ENCODE data around the gene USH2A.

The USH2A gene

DNA sequence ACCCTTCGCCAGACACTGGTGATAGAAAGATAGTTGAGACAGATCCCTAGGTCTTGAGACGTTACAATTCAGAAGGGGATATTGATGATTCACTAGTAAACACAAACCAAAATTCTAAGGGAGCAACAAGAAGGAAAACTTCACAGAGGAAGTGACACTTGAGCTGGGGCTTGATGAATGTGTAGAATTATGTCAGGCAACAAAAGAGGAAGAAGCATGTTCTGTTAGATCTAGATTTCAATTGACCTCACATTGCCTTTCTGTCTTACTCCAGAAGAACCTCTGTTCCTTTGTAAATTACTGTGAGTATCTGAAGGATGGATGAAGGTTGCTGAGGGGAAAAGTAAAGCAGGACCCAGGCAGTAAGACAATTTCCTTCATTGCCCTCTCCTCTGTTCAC lies 528.0 kb downstream of the USH2A start:
- Mint-ChIP-seq H3K4me3 (no peak overlapping the region), H3K9me3 (no peaks in the 10 kb centered on the region), H3K27ac (no peak overlapping the region), H3K36me3 (no peaks in the 10 kb centered on the region), H3K4me1 (no peaks in the 10 kb centered on the region), H3K27me3 (no peaks in the 10 kb centered on the region)
- ATAC-seq (ENCODE audit: low read depth) (no peak), DNase-seq (ENCODE audit: low spot score in 2 of 2) (no peak)

DNA sequence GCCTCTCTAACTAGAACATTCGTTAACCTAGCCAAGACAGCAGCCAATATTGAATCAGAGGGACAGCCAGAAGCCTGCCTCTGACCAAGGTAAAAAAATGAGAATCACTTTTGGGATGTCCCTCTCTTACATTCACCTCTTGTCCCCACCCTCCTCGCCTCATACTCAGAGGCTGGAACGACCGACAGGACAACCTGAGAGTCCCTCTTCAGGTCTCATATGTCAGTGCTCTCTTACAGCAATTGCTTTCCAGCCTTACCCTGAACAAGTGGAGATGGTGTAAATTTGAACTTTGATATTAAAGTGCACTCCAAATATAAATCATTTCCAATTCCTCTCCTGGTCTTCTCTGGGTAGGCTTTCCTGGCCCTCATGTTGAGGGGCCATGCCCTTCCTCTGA lies 528.6 kb downstream of the USH2A start:
- H3K27me3 Mint-ChIP-seq: no peaks in the 10 kb centered on the region
- H3K4me3 Mint-ChIP-seq: no peak overlapping the region

DNA sequence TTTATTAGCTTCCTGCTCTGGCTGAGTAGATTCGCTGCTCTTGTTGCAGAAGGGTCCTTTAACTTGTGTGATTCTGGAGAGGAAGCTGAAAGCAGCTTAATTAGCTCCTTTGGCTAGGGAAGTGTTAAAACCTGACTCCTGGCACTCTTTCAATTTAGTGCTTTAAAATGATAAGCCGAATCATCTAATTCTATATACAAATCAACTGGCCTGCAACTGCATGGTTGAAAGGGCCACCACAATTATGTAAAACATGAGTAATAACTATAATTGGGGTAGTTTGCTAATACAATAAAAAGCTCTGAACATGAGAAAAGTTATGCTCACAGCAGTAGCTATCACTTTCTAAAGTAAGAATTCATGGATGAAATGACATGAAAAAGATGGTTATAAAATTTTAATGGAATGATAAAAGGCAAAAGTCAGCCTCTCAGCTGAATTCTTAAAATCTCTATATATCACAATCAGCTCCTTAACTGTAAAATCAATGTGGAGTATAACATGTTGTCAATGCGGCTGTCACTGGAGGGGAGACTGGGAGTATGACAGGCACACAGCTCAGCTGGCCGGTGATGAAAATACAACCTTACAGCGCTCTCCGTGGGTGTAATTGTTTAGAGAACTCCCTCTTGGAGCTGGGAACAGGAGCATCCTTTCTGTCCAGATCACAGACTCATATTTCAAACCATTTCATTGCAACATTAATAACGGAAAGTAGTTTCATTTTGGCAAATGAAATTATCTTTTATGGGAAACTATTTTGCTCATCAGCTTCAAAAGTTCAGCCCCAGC lies 531.8 kb downstream of the USH2A start:
- no peak overlapping the region for H3K27ac Mint-ChIP-seq
- H3K4me3 Mint-ChIP-seq: no peak overlapping the region
- H3K27me3 Mint-ChIP-seq: no peaks in the 10 kb centered on the region
- H3K9me3 Mint-ChIP-seq: no peaks in the 10 kb centered on the region
- H3K36me3 Mint-ChIP-seq: no peaks in the 10 kb centered on the region
- no peaks in the 10 kb centered on the region for H3K4me1 Mint-ChIP-seq
- ATAC-seq (ENCODE audit: low read depth): no peak
- no peak for DNase-seq (ENCODE audit: low spot score in 2 of 2)

More for the DNA sequence above, 528.6 kb downstream of the USH2A start:
- DNase-seq (ENCODE audit: low spot score in 2 of 2) (no peak), ATAC-seq (ENCODE audit: low read depth) (no peak)
- Mint-ChIP-seq H3K27ac (no peak overlapping the region), H3K4me1 (no peaks in the 10 kb centered on the region), H3K36me3 (no peaks in the 10 kb centered on the region), H3K9me3 (no peaks in the 10 kb centered on the region)

DNA sequence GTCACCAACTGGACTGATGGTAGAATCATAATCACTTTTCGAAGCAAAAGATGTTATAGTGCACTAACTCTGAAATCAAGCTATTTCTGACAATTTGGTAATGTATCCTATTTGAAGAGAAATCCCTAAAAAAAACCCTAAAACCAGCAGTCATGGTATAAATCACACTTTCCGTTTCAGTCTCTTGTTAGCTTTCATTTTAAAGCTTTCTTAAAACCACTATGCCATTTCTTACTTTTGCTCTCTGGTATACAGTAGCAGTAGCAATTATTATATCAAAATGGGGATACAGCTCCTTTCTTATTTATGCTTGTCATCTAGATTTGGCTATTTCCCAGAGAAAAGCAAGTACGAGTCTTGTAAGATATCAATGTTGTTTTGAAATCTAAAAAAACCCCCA lies 532.8 kb downstream of the USH2A start:
- Mint-ChIP-seq H3K27ac (no peak overlapping the region), H3K36me3 (no peaks in the 10 kb centered on the region), H3K4me1 (no peaks in the 10 kb centered on the region), H3K9me3 (no peaks in the 10 kb centered on the region), H3K4me3 (no peak overlapping the region), H3K27me3 (no peaks in the 10 kb centered on the region)
- ATAC-seq (ENCODE audit: low read depth): no peak
- DNase-seq (ENCODE audit: low spot score in 2 of 2): no peak

DNA sequence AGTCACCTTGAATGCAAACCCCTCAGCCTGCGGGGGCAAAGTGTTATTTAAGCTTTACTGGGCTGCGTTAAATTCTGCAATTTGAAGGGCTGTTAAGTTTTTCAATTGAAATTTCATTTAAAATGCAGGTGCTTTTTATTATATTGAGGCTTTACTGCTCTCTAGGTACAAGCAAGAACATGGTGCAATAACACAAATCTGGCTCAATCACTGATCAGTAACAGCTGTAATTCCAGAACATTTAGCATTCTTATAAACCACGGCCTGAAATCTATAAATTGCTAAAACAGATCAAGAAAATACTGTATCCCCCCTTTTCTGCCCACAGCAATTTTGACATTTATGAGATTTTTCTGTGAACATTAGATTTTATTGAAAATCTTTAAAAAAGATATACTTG lies 533.4 kb downstream of the USH2A start:
- DNase-seq (ENCODE audit: low spot score in 2 of 2) (no peak), ATAC-seq (ENCODE audit: low read depth) (no peak)
- H3K9me3 Mint-ChIP-seq: no peaks in the 10 kb centered on the region
- H3K27me3 Mint-ChIP-seq: no peaks in the 10 kb centered on the region
- H3K4me3 Mint-ChIP-seq: no peak overlapping the region
- H3K27ac Mint-ChIP-seq: no peak overlapping the region
- H3K36me3 Mint-ChIP-seq: no peaks in the 10 kb centered on the region
- H3K4me1 Mint-ChIP-seq: no peaks in the 10 kb centered on the region

DNA sequence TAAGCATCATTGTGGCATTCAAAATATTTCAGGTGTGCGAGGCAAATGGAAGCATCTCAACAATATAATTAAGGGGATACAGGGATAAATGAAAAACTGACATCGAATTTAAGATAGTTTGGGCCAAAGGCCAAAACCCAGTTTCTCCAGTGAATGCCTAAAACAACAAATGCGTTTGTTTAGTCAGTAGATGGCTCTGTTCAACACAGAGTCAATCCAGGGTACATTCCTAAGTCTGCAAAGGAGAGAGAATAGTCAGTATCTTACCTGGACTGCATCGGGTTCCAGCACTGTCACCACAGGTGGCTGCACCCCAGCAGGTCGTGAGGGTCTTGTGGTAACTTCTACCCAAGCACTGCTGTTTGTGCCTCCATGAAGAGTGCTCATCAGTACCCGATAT lies 535.1 kb downstream of the USH2A start:
- no peaks in the 10 kb centered on the region for H3K9me3 Mint-ChIP-seq
- H3K27ac Mint-ChIP-seq: no peak overlapping the region
- no peak overlapping the region for H3K4me3 Mint-ChIP-seq
- no peak for DNase-seq (ENCODE audit: low spot score in 2 of 2)
- H3K36me3 Mint-ChIP-seq: no peaks in the 10 kb centered on the region
- ATAC-seq (ENCODE audit: low read depth): no peak
- H3K27me3 Mint-ChIP-seq: no peaks in the 10 kb centered on the region
- H3K4me1 Mint-ChIP-seq: no peaks in the 10 kb centered on the region

DNA sequence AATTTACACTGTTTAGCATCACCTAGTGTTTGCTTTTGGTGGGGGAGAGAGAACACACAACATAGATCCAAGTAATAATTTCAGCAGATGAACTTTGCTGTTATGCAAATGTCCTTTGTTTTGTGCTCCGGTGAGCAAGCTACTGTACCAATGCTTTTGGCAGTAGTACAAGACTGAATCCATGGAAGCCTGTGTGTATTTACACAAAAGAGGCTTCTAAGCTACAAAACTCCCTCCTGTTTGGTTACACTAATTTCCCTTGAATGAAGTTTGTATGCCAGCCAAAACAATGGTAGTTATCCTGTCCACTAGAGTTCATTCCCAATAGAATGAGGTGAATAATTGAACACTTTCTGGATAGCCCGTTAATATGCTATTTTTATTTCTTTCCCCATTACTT lies 535.6 kb downstream of the USH2A start:
- ATAC-seq (ENCODE audit: low read depth) (no peak), DNase-seq (ENCODE audit: low spot score in 2 of 2) (no peak)
- H3K4me3 Mint-ChIP-seq: no peak overlapping the region
- no peaks in the 10 kb centered on the region for H3K27me3 Mint-ChIP-seq
- H3K9me3 Mint-ChIP-seq: no peaks in the 10 kb centered on the region
- H3K27ac Mint-ChIP-seq: no peak overlapping the region
- no peaks in the 10 kb centered on the region for H3K4me1 Mint-ChIP-seq
- H3K36me3 Mint-ChIP-seq: no peaks in the 10 kb centered on the region

DNA sequence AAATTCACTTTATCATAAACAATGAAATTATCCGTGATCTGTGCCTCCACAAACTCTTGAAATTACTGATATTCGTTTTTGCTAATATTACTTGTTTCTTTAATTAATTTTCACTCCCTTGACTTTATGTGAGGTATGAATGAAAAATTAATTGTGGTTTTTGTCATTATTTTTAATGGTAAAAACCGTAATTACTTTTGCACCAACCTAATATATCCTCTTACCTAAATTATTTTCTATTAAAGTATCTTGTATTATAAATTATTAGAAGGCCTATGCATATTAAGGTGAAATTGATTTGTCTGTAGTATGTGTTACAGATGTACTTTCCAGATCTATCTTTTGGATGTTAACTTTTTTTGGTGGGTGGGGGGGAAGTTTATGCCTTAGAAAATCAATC lies 540.2 kb downstream of the USH2A start:
- H3K4me1 Mint-ChIP-seq: no peaks in the 10 kb centered on the region
- H3K27ac Mint-ChIP-seq: no peak overlapping the region
- no peak overlapping the region for H3K4me3 Mint-ChIP-seq
- ATAC-seq (ENCODE audit: low read depth): no peak
- H3K9me3 Mint-ChIP-seq: no peaks in the 10 kb centered on the region
- no peaks in the 10 kb centered on the region for H3K36me3 Mint-ChIP-seq
- no peaks in the 10 kb centered on the region for H3K27me3 Mint-ChIP-seq
- DNase-seq (ENCODE audit: low spot score in 2 of 2): no peak

DNA sequence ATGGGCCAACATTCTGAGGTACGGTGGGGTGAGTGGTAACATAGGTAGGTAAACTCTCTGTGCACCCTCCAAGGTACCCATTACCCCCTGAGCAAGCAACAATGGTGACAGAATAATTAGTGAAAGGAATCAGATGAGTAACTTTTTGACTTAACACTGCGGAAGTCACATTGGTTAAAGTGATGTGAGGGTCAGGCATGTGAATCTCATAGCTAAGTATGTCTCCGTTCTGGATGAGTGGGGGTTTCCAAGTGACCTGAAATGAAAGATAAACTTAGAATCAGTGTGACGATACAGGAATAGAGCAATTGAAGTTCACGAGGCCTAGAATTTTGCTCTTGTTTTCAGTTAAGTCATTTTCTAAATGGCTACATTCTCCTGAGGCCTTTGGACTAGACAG lies 544.4 kb downstream of the USH2A start:
- Mint-ChIP-seq H3K4me3 (no peak overlapping the region), H3K27me3 (no peaks in the 10 kb centered on the region), H3K36me3 (no peaks in the 10 kb centered on the region), H3K9me3 (peaks cover 3% of the 10 kb centered on the region), H3K27ac (no peak overlapping the region), H3K4me1 (no peaks in the 10 kb centered on the region)
- no peak for ATAC-seq (ENCODE audit: low read depth)
- no peak for DNase-seq (ENCODE audit: low spot score in 2 of 2)

DNA sequence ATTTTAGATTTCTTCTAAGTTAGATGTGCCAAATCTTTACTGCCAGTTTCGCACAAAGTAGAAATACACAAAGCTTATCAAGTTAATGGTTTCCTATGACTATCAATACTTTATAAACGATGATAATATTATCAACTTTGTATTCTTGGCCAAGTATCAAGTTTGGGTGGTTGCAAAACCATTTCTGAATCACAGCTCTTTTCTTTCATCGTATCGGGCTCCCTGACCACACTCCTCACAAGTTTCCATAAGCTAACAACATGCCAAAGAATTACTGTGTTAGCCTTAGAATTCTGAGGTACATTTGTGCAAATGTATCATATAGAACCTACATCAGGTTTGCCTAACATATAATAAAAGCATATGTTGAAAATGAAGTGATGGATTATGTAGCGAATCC lies 545.1 kb downstream of the USH2A start:
- H3K4me1 Mint-ChIP-seq: no peaks in the 10 kb centered on the region
- no peak overlapping the region for H3K27ac Mint-ChIP-seq
- no peaks in the 10 kb centered on the region for H3K36me3 Mint-ChIP-seq
- ATAC-seq (ENCODE audit: low read depth) (no peak), DNase-seq (ENCODE audit: low spot score in 2 of 2) (no peak)
- no peaks in the 10 kb centered on the region for H3K27me3 Mint-ChIP-seq
- H3K9me3 Mint-ChIP-seq: peaks cover 3% of the 10 kb centered on the region
- H3K4me3 Mint-ChIP-seq: no peak overlapping the region

DNA sequence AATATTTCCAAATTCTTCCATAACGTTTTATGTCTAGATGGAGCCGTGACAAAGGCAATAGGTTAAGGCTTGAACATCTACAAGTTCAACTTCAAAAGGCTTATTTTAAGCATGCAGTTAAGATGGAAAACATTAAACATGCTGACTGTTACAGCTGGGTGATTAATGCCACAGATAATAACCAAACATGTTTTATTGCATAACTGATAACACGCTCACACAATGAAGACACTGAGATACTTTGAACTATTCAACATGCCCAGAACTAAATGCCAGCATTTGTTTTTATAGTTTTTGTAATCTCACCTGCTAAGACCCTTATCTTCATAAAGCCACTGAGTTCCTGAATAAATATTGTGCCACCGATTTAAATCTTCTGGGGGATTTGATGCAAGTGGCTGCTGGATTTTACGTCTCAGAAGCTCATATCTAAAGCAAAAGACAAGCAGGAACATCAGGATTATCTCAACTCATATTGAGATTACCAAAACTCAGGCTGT lies 545.7 kb downstream of the USH2A start:
- DNase-seq (ENCODE audit: low spot score in 2 of 2) (no peak), ATAC-seq (ENCODE audit: low read depth) (no peak)
- H3K4me3 Mint-ChIP-seq: no peak overlapping the region
- no peaks in the 10 kb centered on the region for H3K4me1 Mint-ChIP-seq
- no peak overlapping the region for H3K27ac Mint-ChIP-seq
- H3K9me3 Mint-ChIP-seq: peaks cover 3% of the 10 kb centered on the region
- H3K36me3 Mint-ChIP-seq: no peaks in the 10 kb centered on the region
- H3K27me3 Mint-ChIP-seq: no peaks in the 10 kb centered on the region

DNA sequence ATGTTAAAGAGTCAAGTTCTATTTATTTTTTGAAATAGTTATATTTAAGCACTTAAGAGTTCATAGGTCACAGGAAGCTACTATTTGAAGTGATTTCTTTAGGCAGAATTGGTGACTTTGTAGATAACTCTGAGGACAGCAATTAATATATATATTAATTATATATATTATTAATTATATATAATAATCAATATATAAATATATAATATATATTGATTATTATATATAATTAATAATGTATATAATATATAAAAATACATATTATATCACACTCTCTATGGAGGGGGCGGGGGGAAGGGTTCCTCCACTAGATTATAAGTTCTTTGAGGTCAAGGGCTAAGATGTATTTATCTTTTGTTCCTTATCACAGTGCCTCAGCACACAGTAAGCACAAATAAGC lies 547.5 kb downstream of the USH2A start:
- no peaks in the 10 kb centered on the region for H3K4me1 Mint-ChIP-seq
- no peaks in the 10 kb centered on the region for H3K27me3 Mint-ChIP-seq
- DNase-seq (ENCODE audit: low spot score in 2 of 2) (no peak), ATAC-seq (ENCODE audit: low read depth) (no peak)
- H3K4me3 Mint-ChIP-seq: no peak overlapping the region
- no peak overlapping the region for H3K27ac Mint-ChIP-seq
- peaks cover 3% of the 10 kb centered on the region for H3K9me3 Mint-ChIP-seq
- H3K36me3 Mint-ChIP-seq: no peaks in the 10 kb centered on the region

DNA sequence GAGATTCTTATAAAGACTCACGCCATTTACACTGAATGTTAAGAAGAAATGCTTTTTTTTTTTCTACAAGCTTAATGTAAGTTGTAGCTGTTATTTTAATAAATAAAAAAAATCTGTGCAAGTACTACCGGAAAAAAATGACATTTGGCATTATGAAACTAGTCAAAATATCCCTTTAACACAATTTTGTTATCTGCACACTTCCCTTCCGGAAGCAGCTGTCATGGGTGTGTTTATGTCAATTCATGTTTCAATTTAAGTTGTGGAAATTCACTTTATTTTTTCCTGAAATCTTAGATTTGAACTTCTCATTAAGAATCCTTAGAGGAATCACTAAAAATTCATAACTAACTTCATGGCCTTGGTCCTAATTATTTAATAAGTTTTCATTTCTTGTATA lies 548.0 kb downstream of the USH2A start:
- H3K4me1 Mint-ChIP-seq: no peaks in the 10 kb centered on the region
- no peak overlapping the region for H3K27ac Mint-ChIP-seq
- DNase-seq (ENCODE audit: low spot score in 2 of 2): no peak
- no peak for ATAC-seq (ENCODE audit: low read depth)
- no peak overlapping the region for H3K4me3 Mint-ChIP-seq
- H3K27me3 Mint-ChIP-seq: no peaks in the 10 kb centered on the region
- peaks cover 3% of the 10 kb centered on the region for H3K9me3 Mint-ChIP-seq
- no peaks in the 10 kb centered on the region for H3K36me3 Mint-ChIP-seq

DNA sequence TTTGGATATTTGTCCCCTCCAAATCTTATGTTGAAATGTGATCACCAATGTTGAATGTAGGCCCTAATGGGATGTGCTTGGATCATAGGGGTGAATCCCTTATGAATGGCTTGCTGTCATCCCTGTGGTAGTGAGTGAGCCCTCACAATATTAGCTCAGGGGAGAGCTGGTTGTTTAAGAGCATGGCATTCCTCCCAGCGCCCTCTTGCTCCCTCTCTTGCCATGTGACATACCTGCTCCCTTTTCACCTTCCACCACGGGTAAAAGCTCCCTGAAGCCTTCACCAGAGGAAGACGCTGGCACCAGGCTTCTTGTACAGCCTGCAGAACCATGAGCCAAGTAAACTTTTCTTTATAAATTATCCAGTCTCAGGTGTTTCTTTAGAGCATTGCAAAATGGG lies 550.6 kb downstream of the USH2A start:
- Mint-ChIP-seq H3K9me3 (peaks cover 3% of the 10 kb centered on the region), H3K4me3 (no peak overlapping the region)

DNA sequence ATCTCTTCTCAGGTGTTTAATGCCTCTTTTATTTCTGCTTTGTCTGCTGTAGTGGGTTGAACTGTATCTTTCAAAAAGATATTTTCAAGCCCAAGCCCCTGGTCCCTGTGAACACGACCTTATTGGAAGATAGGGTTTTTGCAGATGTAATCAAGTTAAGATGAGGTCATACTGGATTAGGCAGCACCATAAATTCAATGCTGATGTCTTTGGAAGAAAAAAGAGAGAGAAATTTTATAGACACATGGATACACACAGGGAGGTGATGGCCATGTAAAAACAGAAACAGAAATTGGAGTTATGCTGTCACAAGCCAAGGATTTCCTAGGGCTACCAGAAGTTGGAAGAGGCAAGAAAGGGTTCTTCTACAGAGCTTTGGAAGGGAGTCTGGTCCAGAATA lies 554.7 kb downstream of the USH2A start:
- Mint-ChIP-seq H3K4me3 (no peak overlapping the region), H3K9me3 (no peaks in the 10 kb centered on the region), H3K36me3 (no peaks in the 10 kb centered on the region), H3K4me1 (no peaks in the 10 kb centered on the region), H3K27ac (no peak overlapping the region), H3K27me3 (no peaks in the 10 kb centered on the region)
- DNase-seq (ENCODE audit: low spot score in 2 of 2): no peak
- ATAC-seq (ENCODE audit: low read depth): no peak

More for the DNA sequence above, 550.6 kb downstream of the USH2A start:
- DNase-seq (ENCODE audit: low spot score in 2 of 2) (no peak), ATAC-seq (ENCODE audit: low read depth) (no peak)
- no peaks in the 10 kb centered on the region for H3K36me3 Mint-ChIP-seq
- H3K27ac Mint-ChIP-seq: no peak overlapping the region
- H3K27me3 Mint-ChIP-seq: no peaks in the 10 kb centered on the region
- H3K4me1 Mint-ChIP-seq: no peaks in the 10 kb centered on the region
